IMR-90 (cell line): ENCODE results near the gene ITGA3. TPM values are rescaled to one million over a fixed set of nuclear protein-coding genes. Genes with fewer than 3 reads are reported as not detected.

Experiments
- ATAC-seq: fragments of 200-7000 bp; cut with Tn5 transposase; 2 replicates; pipeline ENCODE4 v1.9.1; 2020; ENCODE audit warnings: low read depth, mild to moderate bottlenecking, moderate library complexity
- BruUV-seq: library from RNA; stranded (reverse); fragments of 400-500 nt; replicated peaks from 2 replicates; lab custom pipeline; 2021; lab: Mats Ljungman, UMichigan
- CTCF ChIA-PET: fragments of 300-600 bp; formaldehyde crosslinking; extraction: SDS; loops from one replicate; lab custom pipeline; 2021; ENCODE audit warnings: antibody characterized with exemption; lab: Yijun Ruan, JAX
- POLR2A ChIA-PET: fragments of 300-600 bp; sonication (Branson Sonifier 250); formaldehyde crosslinking; loops from one replicate; lab custom pipeline; 2022; ENCODE audit warnings: antibody characterized with exemption; ENCODE audit not compliant: unreplicated experiment; lab: Charles Lee
- DNase-seq: peaks from one replicate; pipeline ENCODE4 v3.0.0; 2013
- H2AFZ ChIP-seq: replicated peaks from 2 replicates; pipeline ENCODE3; 2013; ENCODE audit warnings: low read length, mild to moderate bottlenecking; ENCODE audit not compliant: poor library complexity
- H2AK5ac ChIP-seq: 2 replicates; pipeline ENCODE4 v1.6.1; 2013; ENCODE audit warnings: low read depth, low read length, inconsistent platforms
- H2AK9ac ChIP-seq: replicated peaks from 2 replicates; pipeline ENCODE3; 2013; ENCODE audit warnings: mild to moderate bottlenecking, low read depth, low read length, moderate library complexity; ENCODE audit not compliant: poor library complexity
- H2BK120ac ChIP-seq: 2 replicates; pipeline ENCODE4 v1.6.1; 2013; ENCODE audit warnings: low read depth, low read length, inconsistent platforms
- H2BK15ac ChIP-seq: 3 replicates; pipeline ENCODE4 v1.6.1; 2013; ENCODE audit warnings: low read depth, low read length, inconsistent platforms
- H2BK20ac ChIP-seq: 2 replicates; pipeline ENCODE4 v1.6.1; 2013; ENCODE audit warnings: low read depth, mild to moderate bottlenecking, inconsistent platforms, low read length, moderate library complexity
- H2BK5ac ChIP-seq: 2 replicates; pipeline ENCODE4 v1.6.1; 2013; ENCODE audit warnings: mild to moderate bottlenecking, low read depth, low read length, inconsistent platforms; ENCODE audit not compliant: poor library complexity, severe bottlenecking
- H3K14ac ChIP-seq: replicated peaks from 2 replicates; pipeline ENCODE4 v1.6.1; 2013; ENCODE audit warnings: low read depth, low read length, inconsistent platforms
- H3K18ac ChIP-seq: 2 replicates; pipeline ENCODE4 v1.6.1; 2013; ENCODE audit warnings: low read depth, low read length, control low read depth
- H3K23ac ChIP-seq: 2 replicates; pipeline ENCODE4 v1.6.1; 2013; ENCODE audit warnings: low read depth, low read length, inconsistent platforms
- H3K27ac ChIP-seq: 2 replicates; pipeline ENCODE4 v1.5.1; 2013; ENCODE audit warnings: mild to moderate bottlenecking, control low read depth, low read length; ENCODE audit not compliant: insufficient read depth
- H3K27me3 ChIP-seq: 2 replicates; pipeline ENCODE4 v1.6.1; 2013; ENCODE audit warnings: low read length; ENCODE audit not compliant: control insufficient read depth, insufficient read depth
- H3K36me3 ChIP-seq: 2 replicates; pipeline ENCODE4 v1.6.1; 2013; ENCODE audit warnings: low read length, mixed read lengths; ENCODE audit not compliant: control insufficient read depth, insufficient read depth
- H3K4ac ChIP-seq: 2 replicates; pipeline ENCODE4 v1.6.1; 2013; ENCODE audit warnings: low read depth, low read length, inconsistent platforms
- H3K4me1 ChIP-seq: 2 replicates; pipeline ENCODE4 v1.6.1; 2013; ENCODE audit warnings: low read length, mixed read lengths; ENCODE audit not compliant: control insufficient read depth, insufficient read depth
- H3K4me2 ChIP-seq: 2 replicates; pipeline ENCODE4 v1.6.1; 2013; ENCODE audit warnings: low read depth, mild to moderate bottlenecking, control low read depth, low read length, moderate library complexity
- H3K4me3 ChIP-seq: 2 replicates; pipeline ENCODE4 v1.5.1; 2013; ENCODE audit warnings: low read depth, mild to moderate bottlenecking, control low read depth, low read length, moderate library complexity; ENCODE audit not compliant: insufficient read depth
- H3K56ac ChIP-seq: 2 replicates; pipeline ENCODE4 v1.6.1; 2013; ENCODE audit warnings: low read length, inconsistent platforms; ENCODE audit not compliant: insufficient read depth; ENCODE audit errors: extremely low read depth
- H3K79me1 ChIP-seq, 2 experiments: 2 replicates each; pipeline ENCODE4 v1.6.1; 2013; ENCODE audit warnings: low read length in 2 of 2, inconsistent platforms in 1 of 2, low read depth in 1 of 2
- H3K9ac ChIP-seq: 2 replicates; pipeline ENCODE4 v1.6.1; 2013; ENCODE audit warnings: low read depth, low read length, control low read depth
- H3K9me1 ChIP-seq: 2 replicates; pipeline ENCODE4 v1.6.1; 2013; ENCODE audit warnings: low read length, inconsistent platforms; ENCODE audit not compliant: insufficient read depth
- H3K9me3 ChIP-seq: 2 replicates; pipeline ENCODE4 v1.6.1; 2013; ENCODE audit warnings: low read length; ENCODE audit not compliant: control insufficient read depth, insufficient read depth
- H4K20me1 ChIP-seq: 2 replicates; pipeline ENCODE4 v1.6.1; 2013; ENCODE audit warnings: low read length, inconsistent platforms; ENCODE audit not compliant: insufficient read depth
- H4K5ac ChIP-seq: 2 replicates; pipeline ENCODE4 v1.6.1; 2013; ENCODE audit warnings: mild to moderate bottlenecking, low read depth, low read length, control low read depth
- H4K8ac ChIP-seq, 2 experiments: 2 replicates each; pipeline ENCODE4 v1.6.1; 2013; ENCODE audit warnings: low read depth in 2 of 2, low read length in 2 of 2, control low read depth in 1 of 2, inconsistent platforms in 1 of 2
- H4K91ac ChIP-seq: 2 replicates; pipeline ENCODE4 v1.6.1; 2013; ENCODE audit warnings: low read depth, low read length, inconsistent platforms; ENCODE audit not compliant: insufficient read depth
- FOS ChIP-seq: fragments of 150-350 bp; IDR thresholded peaks from 2 replicates; pipeline ENCODE4 v1.6.1; 2016; ENCODE audit warnings: low read depth, low read length
- RCOR1 ChIP-seq: IDR thresholded peaks from 2 replicates; pipeline ENCODE4 v1.6.1; 2012; ENCODE audit warnings: mild to moderate bottlenecking, low read length, improper control_type of control experiment; ENCODE audit not compliant: insufficient replicate concordance
- WGBS, 2 experiments: methylation state at CpG; one replicate each; pipeline versions ENCODE4 v1.1.5 to v1.1.7; 2013; ENCODE audit warnings: missing lambda C conversion rate in 2 of 2; ENCODE audit not compliant: insufficient read length in 1 of 2; ENCODE audit errors: extremely low coverage in 2 of 2; 5-methylcytosine and 5-hydroxymethylcytosine counted together
- dilution Hi-C: fragments of 300-500 bp; cut with HindIII; formaldehyde crosslinking; loops from one replicate; pipeline ENCODE4 v1.14.3; 2018; ENCODE audit warnings: low sequenced_read_pairs; ENCODE audit not compliant: unreplicated experiment
- in situ Hi-C: fragments of 300-500 bp; cut with MboI; formaldehyde crosslinking; loops from 3 replicates; pipeline ENCODE4 v1.14.3; 2019; ENCODE audit warnings: low sequenced_read_pairs, inconsistent platforms, mixed read lengths
- intact Hi-C: fragments of 100-400 bp; cut with micrococcal nuclease; formaldehyde crosslinking; loops from 2 replicates; pipeline ENCODE4 v1.10.0; 2022
- polyA plus RNA-seq, 3 experiments: library from polyadenylated mRNA; depleted of rRNA; stranded (reverse); fragments of >200 nt; gene quantifications; 2 replicates each; pipeline ENCODE4 v1.2.3, GENCODE V29; 2012; ENCODE audit warnings: low replicate concordance in 1 of 3
- total RNA-seq: library from RNA; depleted of rRNA; stranded (reverse); fragments of >200 nt; gene quantifications from 2 replicates; pipeline ENCODE4 v1.2.3, GENCODE V29; 2012
- TF ChIP-seq, protein P1 (sequence below): fragments of 150-350 bp; IDR thresholded peaks from 2 replicates; pipeline ENCODE4 v1.6.1; 2016; ENCODE audit warnings: low read depth, mild to moderate bottlenecking, low read length, moderate library complexity, borderline replicate concordance

Gene ITGA3
- total and polyA plus RNA-seq, 2 of the 4 experiments (the other 2 are of a cell fraction): 78.0 to 202 TPM

DNA sequence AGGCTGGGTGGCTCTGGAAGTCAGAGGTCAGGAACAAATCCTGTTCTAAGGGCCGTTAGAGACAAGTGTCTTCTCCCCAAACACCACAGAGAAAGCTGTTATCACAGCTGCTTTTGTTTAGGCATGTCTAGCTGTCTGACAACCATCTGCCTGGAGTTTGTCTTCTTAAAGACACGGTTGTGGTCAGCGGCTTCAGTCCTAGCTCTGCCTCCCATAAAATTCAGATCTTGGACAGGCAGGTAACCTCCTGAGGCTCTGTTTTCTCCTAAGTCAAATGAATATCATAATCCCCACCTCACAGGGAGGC is 2.3 kb upstream of the ITGA3 start:
- POLR2A ChIA-PET: no interaction called here

More for the DNA sequence above, 2.3 kb upstream of the ITGA3 start:
- Histone ChIP-seq H4K91ac (peak overlapping the region; percentile 98), H3K27me3 (no peaks in the 10 kb centered on the region), H4K8ac (peak overlapping the region; percentile 85 to 96), H4K5ac (peak overlapping the region; percentile 19; the same call in 1 of the 2 replicates), H3K56ac (peak overlapping the region; percentile 68; the same call in 1 of the 2 replicates), H2BK15ac (peak overlapping the region; percentile 67; the same call in 2 of the 3 replicates), H3K36me3 (no peaks in the 10 kb centered on the region), H3K79me1 (peaks cover 0 to 71% of the 10 kb centered on the region in 2 experiments; a peak in 2 of 4 replicates), H3K27ac (peak overlapping the region; percentile 31), H3K9me1 (peaks cover 58% of the 10 kb centered on the region), H4K20me1 (peaks cover 11% of the 10 kb centered on the region; the same call in 1 of the 2 replicates), H3K23ac (peak overlapping the region; percentile 50), H2BK20ac (peak overlapping the region; percentile 95), H3K9ac (no peak overlapping the region), H2BK120ac (peak overlapping the region; percentile 98), H2AK5ac (peak overlapping the region; percentile 99), H3K18ac (peak overlapping the region; percentile 72; the same call in 1 of the 2 replicates), H3K4ac (peak overlapping the region; percentile 98), H3K4me3 (no peak overlapping the region), H3K14ac (peak overlapping the region; percentile 91), H2AFZ (peak overlapping the region; percentile 81), H3K9me3 (no peaks in the 10 kb centered on the region), H2AK9ac (peak overlapping the region; percentile 93), H3K4me2 (peak overlapping the region; percentile 28), H3K4me1 (peaks cover 42% of the 10 kb centered on the region), H2BK5ac (peak overlapping the region; percentile 89)
- BruUV-seq: no TSS peak
- CTCF ChIA-PET: interaction anchor here (0.8 to 1.4 kb wide), 4 partner anchors 11 to 41 kb away, joined by 3 to 4 read pairs (median 4); partner anchors contain the start of gene PDK2
- intact Hi-C loops: no loop called here
- 27% methylated on average over 2 of the region's 3 CpGs; no CpG with 5 or more reads in 1 of the 2 experiments for WGBS, 2 experiments
- DNase-seq: peak; percentile 57
- in situ Hi-C loops: no loop called here
- no peak for ATAC-seq
- TF ChIP-seq RCOR1: peak; percentile 38
- no peak for TF ChIP-seq FOS
- TF ChIP-seq, protein P1, sequence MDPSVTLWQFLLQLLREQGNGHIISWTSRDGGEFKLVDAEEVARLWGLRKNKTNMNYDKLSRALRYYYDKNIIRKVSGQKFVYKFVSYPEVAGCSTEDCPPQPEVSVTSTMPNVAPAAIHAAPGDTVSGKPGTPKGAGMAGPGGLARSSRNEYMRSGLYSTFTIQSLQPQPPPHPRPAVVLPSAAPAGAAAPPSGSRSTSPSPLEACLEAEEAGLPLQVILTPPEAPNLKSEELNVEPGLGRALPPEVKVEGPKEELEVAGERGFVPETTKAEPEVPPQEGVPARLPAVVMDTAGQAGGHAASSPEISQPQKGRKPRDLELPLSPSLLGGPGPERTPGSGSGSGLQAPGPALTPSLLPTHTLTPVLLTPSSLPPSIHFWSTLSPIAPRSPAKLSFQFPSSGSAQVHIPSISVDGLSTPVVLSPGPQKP: no peak
- dilution Hi-C loops: no loop called here
